C4-2B (cell line): ENCODE results near the gene FAM81B.

ENCODE experiments used
- H3K27ac ChIP-seq: fragments of 450-650 bp; 2 replicates; pipeline ENCODE4 v1.5.1; 2017
- CTCF ChIP-seq: fragments of 450-650 bp; conservative IDR thresholded peaks from 2 replicates; pipeline ENCODE4 v1.5.1; 2017; ENCODE audit warnings: mild to moderate bottlenecking
- ZFX ChIP-seq: fragments of 450-650 bp; IDR thresholded peaks from 2 replicates; pipeline ENCODE4 v1.6.1; 2017

Gene FAM81B

GRCh38 chr5:95445995-95446394 is 54.8 kb downstream of the FAM81B start:
- TF ChIP-seq CTCF (no peak), ZFX (no peak)
- no peak overlapping the region for H3K27ac ChIP-seq

GRCh38 chr5:95446560-95447221 is 55.5 kb downstream of the FAM81B start:
- TF ChIP-seq CTCF: no peak
- TF ChIP-seq ZFX: no peak

DNA sequence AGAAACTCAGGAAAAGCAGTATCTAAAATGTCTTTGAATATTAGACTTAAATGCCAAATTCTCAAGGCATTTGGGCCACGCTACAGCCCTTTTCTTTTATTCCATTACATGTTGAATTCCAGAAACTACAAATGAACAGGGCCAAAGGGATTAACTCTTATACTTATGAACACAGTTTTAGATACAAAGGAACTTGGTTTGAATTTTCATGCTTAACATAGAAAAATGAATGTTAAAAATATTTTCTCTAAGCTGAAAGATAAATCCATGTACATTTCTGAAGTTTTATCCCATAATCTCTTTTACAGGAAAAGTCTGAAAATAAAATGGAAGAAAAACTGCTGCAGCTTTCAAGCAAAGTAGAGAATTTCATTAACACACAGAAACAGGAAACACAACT is 56.8 kb downstream of the FAM81B start:
- H3K27ac ChIP-seq: no peak overlapping the region
- TF ChIP-seq CTCF (no peak), ZFX (no peak)

More at GRCh38 chr5:95446560-95447221, 55.5 kb downstream of the FAM81B start:
- no peak overlapping the region for H3K27ac ChIP-seq

- no peak overlapping the region for H3K27ac ChIP-seq
- TF ChIP-seq CTCF (no peak), ZFX (no peak)
Observed at GRCh38 chr5:95448789-95449188, 57.6 kb downstream of the FAM81B start.

DNA sequence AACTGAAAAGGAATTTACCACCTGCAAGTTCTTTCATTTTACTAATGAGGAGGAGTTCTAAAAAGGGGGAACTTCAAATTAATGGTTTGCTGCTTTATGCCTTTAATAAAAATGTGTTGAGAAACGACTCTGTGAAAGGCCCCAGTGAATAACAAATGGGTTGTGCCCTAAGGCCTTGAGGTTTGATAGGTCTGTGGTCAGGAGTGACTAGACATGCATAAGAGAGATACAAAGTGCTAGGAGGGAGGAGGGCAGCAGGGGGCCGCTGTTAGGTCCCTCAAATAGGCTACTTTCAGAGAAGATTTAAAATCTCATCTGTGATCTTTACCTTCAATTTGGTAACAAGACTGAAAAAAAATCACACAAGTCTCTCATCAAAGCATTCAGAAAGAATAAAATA is 58.3 kb downstream of the FAM81B start:
- no peak overlapping the region for H3K27ac ChIP-seq
- TF ChIP-seq CTCF: no peak
- no peak for TF ChIP-seq ZFX

DNA sequence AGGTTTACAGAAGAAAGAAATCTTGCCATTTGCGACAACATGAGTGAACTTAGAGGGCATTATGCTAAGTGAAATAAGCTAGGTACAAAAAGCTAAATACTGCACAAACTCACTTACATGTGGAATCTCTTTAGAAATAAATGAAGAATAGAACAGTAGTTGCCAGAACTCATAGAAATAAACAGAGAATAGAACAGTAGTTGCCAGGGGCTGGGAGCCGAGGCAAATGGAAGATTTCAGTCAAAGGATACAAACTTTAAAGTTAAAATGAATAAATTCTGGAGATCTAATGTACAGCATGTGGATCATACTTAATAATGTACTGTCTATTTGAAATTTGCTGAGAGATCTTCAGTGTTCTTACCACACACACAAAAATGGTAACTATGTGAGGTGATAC is 63.4 kb downstream of the FAM81B start:
- no peak overlapping the region for H3K27ac ChIP-seq
- TF ChIP-seq CTCF (no peak), ZFX (no peak)

GRCh38 chr5:95460665-95461064 is 69.5 kb downstream of the FAM81B start:
- TF ChIP-seq CTCF: no peak
- no peak for TF ChIP-seq ZFX
- H3K27ac ChIP-seq: no peak overlapping the region
